Posterior vena cava (tissue), 2 donors: ENCODE results near the gene SORBS2. TPM values are rescaled to one million over a fixed set of nuclear protein-coding genes. Genes with fewer than 3 reads are reported as not detected.

Experiments
- DNase-seq: peaks from one replicate; pipeline ENCODE4 v3.0.0-alpha.2; 2020; ENCODE audit warnings: low spot score
- intact Hi-C, 2 donors: fragments of 100-400 bp; cut with DNase I; formaldehyde crosslinking; loops; one replicate each; pipeline versions ENCODE4 v1.14.1 to v1.14.2; 2022 to 2023
- total RNA-seq, 2 donors: library from RNA; stranded (reverse); fragmentation: NEBNext Ultra II Directional; extraction: Animal tissue kit (Norgen Biotek cat#: 25700); gene quantifications; one replicate each; pipeline ENCODE4 v1.2.1, GENCODE V29; 2021
- donor health status: DM: yes; HTN: yes; CAD: no.
- donor health status: DM: yes; HTN: yes; CAD: no.

Gene SORBS2
- total RNA-seq, 2 donors from 2014 or later, result 139 to 166 TPM

DNA sequence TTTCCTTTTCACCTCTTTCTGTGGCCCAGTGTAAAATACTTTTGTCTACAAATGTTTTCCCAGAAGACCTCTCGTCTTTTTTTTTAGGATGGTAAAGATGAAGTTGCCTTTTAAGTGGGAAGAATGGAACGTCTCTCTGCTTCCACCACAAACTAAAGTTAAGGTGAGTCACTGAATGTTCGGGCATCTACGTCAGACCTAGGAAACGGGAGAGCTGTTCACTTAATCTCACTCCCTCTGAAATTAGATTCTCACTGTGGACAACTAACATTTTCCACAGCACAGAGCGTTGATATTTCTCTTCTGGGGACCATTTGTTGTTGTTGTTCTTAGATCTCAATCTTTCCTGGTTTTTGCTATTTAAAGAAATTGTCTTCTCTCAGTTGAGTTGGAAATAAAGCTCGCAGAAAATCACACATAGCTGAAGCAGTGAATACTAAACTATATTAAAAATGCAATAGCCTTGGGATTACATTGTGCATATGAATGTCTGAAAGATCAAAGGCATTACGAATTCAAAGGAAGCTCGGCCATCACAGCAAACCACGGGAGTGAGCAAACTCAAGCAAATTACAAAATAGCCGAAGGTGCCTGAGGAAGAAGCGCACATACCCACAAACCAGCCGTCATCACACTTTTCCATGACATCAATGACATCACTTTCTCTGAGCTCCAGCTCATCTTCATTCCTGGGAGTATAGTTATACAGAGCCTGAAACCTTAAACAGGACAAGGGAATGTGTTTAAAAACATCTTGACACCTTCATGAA is 222.7 kb downstream of the SORBS2 start:
- intact Hi-C loops, result no loop called here
- DNase-seq, result no peak

DNA sequence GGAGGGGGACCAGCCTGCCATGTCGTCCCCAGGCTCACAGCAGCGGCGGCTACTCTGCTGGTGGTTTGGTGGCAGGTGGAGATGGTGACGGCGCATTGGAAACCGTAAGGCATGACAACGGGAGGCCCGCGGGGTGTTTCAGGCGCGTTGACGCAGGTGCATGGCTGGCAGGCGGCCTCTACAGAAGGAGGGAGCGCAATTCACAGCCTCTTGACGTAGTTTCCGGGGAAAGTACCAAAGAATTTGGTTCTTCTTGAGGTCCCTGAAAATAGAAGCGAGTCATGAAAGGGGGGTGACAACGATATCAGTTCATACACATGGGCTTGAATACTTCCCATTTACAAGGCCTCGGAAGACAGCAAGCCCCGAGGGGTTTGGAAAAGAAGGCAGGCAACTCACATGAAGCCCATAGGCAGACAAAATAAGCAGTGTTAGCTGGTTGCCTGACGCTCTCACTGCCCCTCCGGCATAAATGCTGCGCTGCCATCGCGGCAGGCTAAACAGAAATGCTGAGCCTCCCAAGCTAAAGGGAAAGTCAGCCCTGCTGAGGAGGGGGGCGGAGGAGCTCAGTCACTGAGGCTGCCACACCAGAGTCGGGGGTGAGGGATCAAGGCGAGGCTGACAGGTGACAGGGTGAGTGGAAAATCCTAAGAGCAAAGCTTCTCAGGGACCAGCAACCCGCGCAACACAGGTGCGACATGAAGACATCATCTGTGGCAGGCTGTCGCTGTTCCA is 224.4 kb downstream of the SORBS2 start:
- no peak for DNase-seq
- intact Hi-C loops, result loop anchor here in 1 of 2 donors (1.0 kb wide), 1 partner anchor 19 kb away; no protein-coding TSS in a partner anchor

DNA sequence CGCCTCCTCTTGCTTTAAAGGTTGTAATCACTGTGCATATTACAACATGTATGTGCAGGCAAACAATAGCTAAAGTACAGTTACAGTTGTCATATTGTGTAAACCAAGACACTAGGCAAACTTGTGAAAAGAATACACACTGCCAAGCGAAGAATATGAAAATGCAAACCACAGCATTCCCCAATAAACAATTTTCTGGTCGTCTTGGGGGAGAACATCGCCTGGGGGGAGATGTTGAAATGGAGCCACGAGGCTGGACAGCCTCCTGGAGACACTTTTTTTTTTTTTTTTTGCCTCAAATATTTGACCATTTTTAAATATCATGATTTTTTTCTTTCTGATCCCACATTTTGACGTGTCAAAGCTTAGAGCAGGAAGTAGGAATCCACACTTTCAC is 225.0 kb downstream of the SORBS2 start:
- intact Hi-C loops, result loop anchor here in 1 of 2 donors (1.0 kb wide), 1 partner anchor 19 kb away; no protein-coding TSS in a partner anchor
- DNase-seq, result no peak

DNA sequence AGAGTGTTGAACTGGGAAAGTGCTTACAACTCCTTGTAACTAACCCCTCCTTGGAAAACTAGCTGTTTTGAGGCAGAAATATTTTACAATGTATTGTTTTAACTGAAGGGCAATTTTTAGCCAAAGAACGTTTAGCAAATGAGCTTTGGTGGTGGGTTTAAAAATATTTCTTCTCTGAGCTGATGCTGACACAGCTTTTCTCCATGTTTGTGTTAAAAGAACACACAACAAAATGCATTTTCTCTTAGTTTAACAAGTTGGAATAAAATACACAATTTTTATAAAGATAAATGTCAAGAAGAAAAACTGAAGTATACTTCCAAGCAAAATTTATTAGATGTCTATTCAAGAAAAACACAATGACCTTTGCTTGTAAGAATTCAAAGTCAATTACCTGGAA is 226.8 kb downstream of the SORBS2 start:
- intact Hi-C loops, result no loop called here
- DNase-seq, result no peak

DNA sequence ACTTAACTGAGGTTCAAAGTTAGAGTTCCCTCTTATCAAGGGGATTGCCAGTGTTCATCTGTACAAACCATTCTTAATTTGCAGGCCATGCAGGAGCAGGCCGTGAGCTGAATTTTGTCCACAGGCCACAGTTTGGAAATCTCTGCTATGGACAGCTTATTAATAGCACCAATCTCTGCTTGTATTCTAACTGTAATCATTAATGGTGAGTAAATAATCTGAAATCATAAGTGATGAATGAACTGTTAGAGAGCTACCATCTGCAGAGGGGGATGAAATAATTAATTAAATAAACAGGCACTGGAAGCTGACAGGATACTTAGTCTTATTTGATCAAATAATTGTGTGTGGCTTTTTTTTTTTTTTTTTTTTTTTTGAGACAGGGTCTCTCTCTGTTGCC is 228.2 kb downstream of the SORBS2 start:
- intact Hi-C loops, result no loop called here

GRCh38 chr4:185582651-185583400 is 229.2 kb downstream of the SORBS2 start:
- no peak for DNase-seq
- intact Hi-C loops, result no loop called here

More for the DNA sequence above, 228.2 kb downstream of the SORBS2 start:
- DNase-seq, result no peak

- intact Hi-C loops, result no loop called here
Measured at GRCh38 chr4:185580699-185581098, 231.3 kb downstream of the SORBS2 start.

GRCh38 chr4:185578284-185578683 is 233.7 kb downstream of the SORBS2 start:
- no peak for DNase-seq
- intact Hi-C loops, result no loop called here

More at GRCh38 chr4:185580699-185581098, 231.3 kb downstream of the SORBS2 start:
- DNase-seq, result no peak

DNA sequence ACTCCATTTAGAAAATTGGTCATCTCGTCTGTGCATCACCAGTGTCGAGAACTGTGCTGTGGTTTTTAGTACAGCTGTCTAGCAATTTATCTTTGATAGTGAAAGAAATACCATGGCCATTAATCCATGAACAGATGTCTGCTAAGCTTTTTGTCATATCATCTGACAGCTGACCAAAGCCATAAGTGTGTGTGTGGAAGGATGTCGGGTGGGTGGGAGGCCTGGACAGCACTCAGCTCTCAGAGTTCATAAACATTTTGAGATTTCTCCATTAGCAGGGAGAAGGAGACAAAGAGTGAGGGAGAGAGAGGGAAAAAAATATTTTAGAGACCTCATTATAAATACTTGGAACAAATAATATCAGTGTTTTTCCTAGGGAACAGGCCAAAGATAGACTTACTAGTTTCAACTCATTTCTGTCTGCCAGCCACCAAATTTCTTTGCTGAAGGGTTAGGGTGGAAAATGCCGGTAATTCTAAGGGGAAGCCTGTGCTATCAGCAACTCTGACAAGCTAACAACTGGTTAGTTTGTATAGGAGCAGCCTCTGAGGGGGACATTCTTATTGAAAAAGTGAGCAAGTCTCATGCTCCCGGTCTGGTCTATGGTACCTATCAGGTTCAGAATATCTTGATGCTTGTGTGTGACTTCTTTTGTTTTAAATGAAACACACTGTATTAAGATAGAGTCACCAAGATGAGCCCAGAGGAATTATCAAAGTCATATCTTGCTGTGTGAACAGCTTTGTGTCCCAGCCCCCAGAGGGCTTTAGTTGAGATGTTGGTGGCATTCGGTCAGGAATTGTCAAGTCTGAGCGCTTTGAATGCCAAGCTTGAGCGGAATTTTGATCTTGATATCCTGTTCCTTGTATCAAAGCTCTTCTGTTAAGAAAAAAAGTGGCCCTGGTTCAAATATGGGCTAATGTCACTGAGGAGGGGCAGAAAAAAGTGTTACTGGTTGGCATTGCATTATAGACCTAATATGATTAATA is 234.7 kb downstream of the SORBS2 start:
- intact Hi-C loops, result no loop called here
- no peak for DNase-seq

DNA sequence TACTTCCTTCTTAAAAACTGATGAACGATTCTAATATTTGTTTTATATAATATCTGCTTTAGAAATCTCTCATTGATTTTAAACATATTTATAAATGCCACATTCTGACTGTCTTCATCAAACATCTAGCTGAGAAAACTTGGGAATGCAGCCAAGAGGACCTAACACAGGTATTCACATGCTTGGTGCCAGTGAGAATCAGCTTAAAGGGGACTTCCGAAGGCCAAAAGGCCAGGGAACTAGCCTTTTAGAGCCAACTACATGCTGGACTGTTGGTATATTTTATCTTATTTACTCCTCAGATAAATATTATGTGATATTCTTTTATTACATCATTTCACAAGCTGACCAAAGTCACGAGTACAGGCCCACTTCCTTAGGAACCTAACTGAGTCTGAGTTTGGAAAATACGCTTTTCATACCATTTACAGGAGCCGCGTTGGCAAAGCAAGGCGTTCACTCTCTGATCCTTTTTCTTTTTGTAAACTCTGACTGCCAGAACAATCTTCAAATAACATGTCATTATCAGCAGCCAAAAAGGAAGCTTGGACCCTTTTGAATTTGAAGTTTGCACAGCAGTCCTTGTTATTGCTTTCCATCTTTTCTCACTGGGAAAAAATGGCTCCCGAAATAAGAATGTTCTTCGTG is 235.6 kb downstream of the SORBS2 start:
- intact Hi-C loops, result no loop called here

GRCh38 chr4:185573651-185574199 is 238.3 kb downstream of the SORBS2 start:
- intact Hi-C loops, result loop anchor here in 1 of 2 donors (5.0 kb wide), 1 partner anchor 36 kb away; the partner anchor contains the start of gene PDLIM3
- peak; percentile 82 for DNase-seq

More for the DNA sequence above, 235.6 kb downstream of the SORBS2 start:
- DNase-seq, result no peak

DNA sequence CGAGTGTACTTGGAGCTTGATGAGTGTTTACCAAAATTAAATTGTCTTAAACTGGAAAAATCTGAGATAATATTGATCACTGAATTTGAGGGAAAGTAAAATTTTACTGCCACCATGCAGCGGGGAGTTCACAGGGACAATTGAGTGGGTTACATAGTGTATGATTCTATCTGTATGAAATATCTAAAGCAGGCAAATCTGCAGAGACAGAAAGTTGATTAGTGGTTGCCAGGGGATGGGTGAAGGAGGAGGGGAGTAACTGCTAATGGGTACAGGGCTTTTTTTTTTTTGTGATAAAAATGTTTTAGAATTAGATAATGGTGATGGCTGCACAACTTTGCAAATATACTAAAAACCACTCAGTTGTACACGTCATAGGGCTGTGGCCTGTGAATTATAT is 241.3 kb downstream of the SORBS2 start:
- intact Hi-C loops, result loop anchor here in 1 of 2 donors (5.0 kb wide), 1 partner anchor 33 kb away; the partner anchor contains the start of gene PDLIM3

DNA sequence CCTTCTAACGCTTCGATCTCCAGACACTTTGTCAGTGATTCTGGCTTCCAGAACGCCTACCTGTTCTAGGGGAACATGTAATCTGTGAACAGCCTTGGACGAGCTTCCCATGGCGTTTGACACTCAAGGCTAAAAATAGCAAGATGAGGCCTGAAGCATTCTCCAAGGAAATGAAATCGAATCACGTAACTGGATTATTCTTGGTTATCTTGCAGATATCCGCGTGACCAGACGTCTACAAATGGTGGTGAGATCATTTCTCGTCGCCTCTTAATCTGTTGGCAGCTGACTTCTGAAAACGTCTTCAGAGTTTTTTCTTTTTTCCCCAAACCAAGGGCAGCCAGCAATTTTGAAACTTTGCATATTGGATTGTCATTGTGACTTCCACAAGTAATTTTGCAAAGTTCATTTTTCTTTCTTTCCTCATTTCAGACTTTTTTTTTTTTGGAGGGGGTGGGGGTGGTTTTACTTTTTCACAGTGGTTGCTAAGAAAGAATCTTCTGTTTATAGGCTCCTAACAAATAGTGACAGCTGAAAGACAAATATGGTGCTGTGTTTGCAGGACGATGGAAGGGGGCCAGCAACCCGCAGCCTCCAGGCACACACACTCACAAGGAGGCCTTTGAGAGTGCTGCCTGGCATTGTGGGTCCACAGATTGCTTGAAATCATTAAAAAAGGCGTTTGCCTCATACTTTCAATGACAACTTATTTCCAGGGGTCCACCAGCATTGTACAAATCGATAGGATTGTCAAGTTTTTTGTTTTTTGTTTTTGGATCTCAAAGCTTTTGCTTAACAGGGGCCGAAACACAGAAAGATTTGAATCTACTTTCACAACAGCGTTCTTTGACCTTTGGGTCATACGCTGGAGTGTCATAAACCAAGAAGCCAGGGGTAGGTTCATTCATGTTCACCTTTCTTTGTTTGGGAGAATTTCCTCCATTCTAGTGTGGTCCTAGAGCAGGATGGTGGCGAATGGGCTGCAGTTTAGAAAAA is 244.3 kb downstream of the SORBS2 start:
- peak; percentile 93 for DNase-seq
- intact Hi-C loops, result loop anchor here in 1 of 2 donors (1.0 kb wide), 1 partner anchor 20 kb away; no protein-coding TSS in a partner anchor

More for the DNA sequence above, 241.3 kb downstream of the SORBS2 start:
- no peak for DNase-seq

GRCh38 chr4:185566972-185567371 is 245.0 kb downstream of the SORBS2 start:
- intact Hi-C loops, result no loop called here
- DNase-seq, result no peak

DNA sequence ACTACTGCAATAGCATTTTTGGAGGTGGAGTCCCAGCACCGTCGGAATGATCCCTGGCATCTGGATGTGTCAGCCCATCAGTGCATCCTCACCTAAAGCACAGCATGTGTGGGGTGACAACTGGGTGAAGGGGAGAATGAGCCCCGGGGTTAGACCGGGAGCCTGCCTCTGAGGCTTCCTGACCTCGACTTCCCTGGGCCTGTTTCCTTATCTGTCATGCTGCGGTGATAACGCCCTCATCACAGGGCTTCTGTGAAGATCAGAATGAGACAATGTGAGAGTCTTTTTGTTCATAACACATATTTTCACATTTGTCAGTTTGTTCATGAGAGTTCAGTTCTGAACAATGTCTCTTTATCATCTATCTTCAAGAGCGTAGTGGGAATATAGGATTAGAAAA is 245.6 kb downstream of the SORBS2 start:
- DNase-seq, result no peak
- intact Hi-C loops, result no loop called here

- no peak for DNase-seq
Measured at GRCh38 chr4:185565696-185566095, 246.3 kb downstream of the SORBS2 start.

More at GRCh38 chr4:185565696-185566095, 246.3 kb downstream of the SORBS2 start:
- intact Hi-C loops, result no loop called here
